Measurements from ENCODE around the gene MBP.

The MBP gene

DNA sequence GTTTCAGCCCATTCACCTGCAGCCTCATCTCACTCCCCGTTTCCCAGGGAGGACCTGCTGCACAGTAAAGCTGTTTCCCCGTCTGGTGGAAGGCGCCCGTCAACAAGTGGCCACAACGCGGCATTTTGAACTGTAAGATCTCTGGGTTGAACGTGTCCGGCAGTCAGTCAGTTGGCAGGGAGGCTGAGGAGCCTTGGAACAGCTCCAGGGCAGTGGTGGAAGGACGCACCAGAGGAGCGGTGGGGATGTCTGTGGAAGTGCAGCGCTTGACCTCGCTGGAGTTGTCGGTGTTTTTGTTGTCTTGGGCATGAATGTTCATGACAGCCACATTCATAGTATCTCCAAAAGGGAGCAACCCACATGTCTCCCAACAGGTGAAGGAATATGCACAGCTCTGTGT lies 31.4 kb upstream of the MBP start:
- H3K4me1 Mint-ChIP-seq: peaks cover 21% of the 10 kb centered on the region
- H3K27me3 Mint-ChIP-seq: peaks cover 28% of the 10 kb centered on the region
- no peaks in the 10 kb centered on the region for H3K36me3 Mint-ChIP-seq (ENCODE audit: insufficient read depth)
- no peaks in the 10 kb centered on the region for H3K9me3 Mint-ChIP-seq
- DNase-seq (ENCODE audit: low spot score in 2 of 2) (no peak), ATAC-seq (replicated peaks; ENCODE audit: extremely low read depth, poor library complexity, severe bottlenecking) (no peak)
- no peak overlapping the region for H3K4me3 Mint-ChIP-seq
- H3K27ac Mint-ChIP-seq (ENCODE audit: low read depth): no peak overlapping the region

DNA sequence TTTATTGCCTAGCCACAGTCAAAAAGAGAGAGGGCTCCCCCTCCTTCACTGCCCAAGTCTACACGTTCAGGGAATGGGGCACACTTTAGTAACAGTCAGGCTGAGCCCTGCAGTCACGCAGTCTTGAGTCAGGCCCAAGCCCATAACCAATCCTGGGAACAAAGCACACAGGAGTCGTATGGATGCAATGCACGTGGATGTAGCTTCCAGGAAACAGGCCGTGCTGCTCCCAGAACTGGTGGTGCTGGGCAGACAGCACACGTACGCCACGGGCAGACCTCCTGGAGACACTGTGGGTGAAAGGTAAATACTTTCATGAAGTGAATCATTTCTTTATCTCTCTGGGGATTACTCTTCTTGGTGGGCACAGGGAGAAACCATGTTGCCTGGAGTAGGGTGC lies 30.0 kb upstream of the MBP start:
- no peak for DNase-seq (ENCODE audit: low spot score in 2 of 2)
- Mint-ChIP-seq H3K27me3 (peaks cover 28% of the 10 kb centered on the region), H3K36me3 (ENCODE audit: insufficient read depth) (no peaks in the 10 kb centered on the region), H3K27ac (ENCODE audit: low read depth) (no peak overlapping the region), H3K9me3 (no peaks in the 10 kb centered on the region), H3K4me3 (no peak overlapping the region), H3K4me1 (peaks cover 21% of the 10 kb centered on the region)
- ATAC-seq (replicated peaks; ENCODE audit: extremely low read depth, poor library complexity, severe bottlenecking): no peak

GRCh38 chr18:77161961-77162360 lies 29.4 kb upstream of the MBP start:
- peaks cover 21% of the 10 kb centered on the region for H3K4me1 Mint-ChIP-seq
- H3K27ac Mint-ChIP-seq (ENCODE audit: low read depth): no peak overlapping the region
- DNase-seq (ENCODE audit: low spot score in 2 of 2) (no peak), ATAC-seq (replicated peaks; ENCODE audit: extremely low read depth, poor library complexity, severe bottlenecking) (no peak)
- H3K27me3 Mint-ChIP-seq: peaks cover 28% of the 10 kb centered on the region
- H3K36me3 Mint-ChIP-seq (ENCODE audit: insufficient read depth): no peaks in the 10 kb centered on the region
- H3K9me3 Mint-ChIP-seq: no peaks in the 10 kb centered on the region
- no peak overlapping the region for H3K4me3 Mint-ChIP-seq

DNA sequence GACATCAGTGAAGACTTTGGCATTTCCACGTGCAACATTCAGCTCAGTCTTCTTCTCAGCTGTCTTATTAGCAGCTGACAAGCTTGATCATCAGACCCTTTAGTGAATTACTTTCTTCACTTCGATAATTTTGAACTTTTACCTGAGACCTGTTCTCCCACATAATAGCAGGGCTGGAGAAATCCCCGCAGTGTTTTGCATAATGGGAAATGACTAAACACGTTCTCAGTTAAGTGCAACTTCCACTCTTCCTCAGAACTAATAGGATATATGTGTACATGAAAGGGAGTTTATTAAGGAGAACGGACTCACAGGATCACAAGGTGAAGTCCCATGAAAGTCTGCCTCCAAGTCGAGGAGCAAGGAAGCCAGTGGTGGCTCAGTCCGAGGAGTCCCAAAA lies 28.8 kb upstream of the MBP start:
- no peak for DNase-seq (ENCODE audit: low spot score in 2 of 2)
- ATAC-seq (replicated peaks; ENCODE audit: extremely low read depth, poor library complexity, severe bottlenecking): no peak
- no peak overlapping the region for H3K4me3 Mint-ChIP-seq
- peaks cover 19% of the 10 kb centered on the region for H3K4me1 Mint-ChIP-seq
- no peaks in the 10 kb centered on the region for H3K9me3 Mint-ChIP-seq
- H3K27me3 Mint-ChIP-seq: peaks cover 28% of the 10 kb centered on the region
- H3K27ac Mint-ChIP-seq (ENCODE audit: low read depth): no peak overlapping the region
- no peaks in the 10 kb centered on the region for H3K36me3 Mint-ChIP-seq (ENCODE audit: insufficient read depth)

DNA sequence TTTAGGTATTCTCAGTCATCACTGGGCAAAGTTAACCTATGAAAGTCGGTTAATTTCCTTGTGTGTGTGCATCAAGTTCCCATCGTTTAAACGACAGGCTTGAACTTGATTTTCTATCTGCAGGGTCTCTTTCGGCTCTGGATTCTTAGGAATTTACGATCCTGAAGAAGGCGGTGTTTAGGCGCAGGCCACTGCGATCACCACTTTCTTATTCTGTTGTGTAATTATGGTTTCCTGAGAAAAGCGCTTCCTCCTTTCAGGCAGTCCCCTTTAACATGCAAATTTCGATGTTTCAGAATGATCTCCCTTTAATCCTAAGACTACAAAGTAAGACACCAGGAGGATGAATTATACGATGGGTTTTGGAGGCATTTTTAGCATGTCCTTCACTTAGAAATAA lies 27.9 kb upstream of the MBP start:
- peaks cover 12% of the 10 kb centered on the region for H3K4me1 Mint-ChIP-seq
- H3K27me3 Mint-ChIP-seq: peaks cover 19% of the 10 kb centered on the region
- ATAC-seq (replicated peaks; ENCODE audit: extremely low read depth, poor library complexity, severe bottlenecking): no peak
- H3K27ac Mint-ChIP-seq (ENCODE audit: low read depth): no peak overlapping the region
- no peaks in the 10 kb centered on the region for H3K36me3 Mint-ChIP-seq (ENCODE audit: insufficient read depth)
- no peaks in the 10 kb centered on the region for H3K9me3 Mint-ChIP-seq
- H3K4me3 Mint-ChIP-seq: no peak overlapping the region
- DNase-seq (ENCODE audit: low spot score in 2 of 2): no peak

GRCh38 chr18:77157312-77157711 lies 24.7 kb upstream of the MBP start:
- H3K27ac Mint-ChIP-seq (ENCODE audit: low read depth): peak overlapping the region; percentile 85
- H3K27me3 Mint-ChIP-seq: no peaks in the 10 kb centered on the region
- no peaks in the 10 kb centered on the region for H3K9me3 Mint-ChIP-seq
- ATAC-seq (replicated peaks; ENCODE audit: extremely low read depth, poor library complexity, severe bottlenecking): no peak
- H3K4me1 Mint-ChIP-seq: no peaks in the 10 kb centered on the region
- no peak for DNase-seq (ENCODE audit: low spot score in 2 of 2)
- H3K36me3 Mint-ChIP-seq (ENCODE audit: insufficient read depth): no peaks in the 10 kb centered on the region
- no peak overlapping the region for H3K4me3 Mint-ChIP-seq

- DNase-seq (ENCODE audit: low spot score in 2 of 2): no peak
- Mint-ChIP-seq H3K4me1 (peaks cover 8% of the 10 kb centered on the region), H3K9me3 (no peaks in the 10 kb centered on the region), H3K4me3 (no peak overlapping the region), H3K27me3 (no peaks in the 10 kb centered on the region), H3K27ac (ENCODE audit: low read depth) (no peak overlapping the region), H3K36me3 (ENCODE audit: insufficient read depth) (no peaks in the 10 kb centered on the region)
- no peak for ATAC-seq (replicated peaks; ENCODE audit: extremely low read depth, poor library complexity, severe bottlenecking)
These were observed 22.4 kb upstream of the MBP start for GRCh38 chr18:77155031-77155430.

DNA sequence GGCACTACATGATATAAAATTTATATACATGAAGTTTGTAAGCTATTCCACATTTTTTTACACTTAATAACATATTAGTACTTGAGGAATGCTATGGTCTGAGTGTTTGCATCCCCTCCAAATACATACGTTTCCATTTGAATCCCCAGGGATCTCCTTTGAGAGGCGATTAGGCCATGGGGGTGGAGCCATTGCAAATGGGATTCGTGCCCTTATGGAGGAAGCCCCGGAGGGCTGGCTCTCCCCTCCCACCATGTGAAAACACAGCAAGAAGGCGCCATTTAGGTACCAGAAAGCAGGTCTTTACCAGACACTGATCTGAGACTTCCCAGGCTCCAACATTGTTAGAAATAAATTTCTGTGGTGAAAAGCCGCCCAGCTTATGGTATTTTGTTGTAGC lies 20.8 kb upstream of the MBP start:
- ATAC-seq (replicated peaks; ENCODE audit: extremely low read depth, poor library complexity, severe bottlenecking): no peak
- Mint-ChIP-seq H3K9me3 (no peaks in the 10 kb centered on the region), H3K27ac (ENCODE audit: low read depth) (no peak overlapping the region), H3K4me3 (no peak overlapping the region), H3K4me1 (peaks cover 8% of the 10 kb centered on the region), H3K36me3 (ENCODE audit: insufficient read depth) (no peaks in the 10 kb centered on the region), H3K27me3 (no peaks in the 10 kb centered on the region)
- DNase-seq (ENCODE audit: low spot score in 2 of 2): no peak

DNA sequence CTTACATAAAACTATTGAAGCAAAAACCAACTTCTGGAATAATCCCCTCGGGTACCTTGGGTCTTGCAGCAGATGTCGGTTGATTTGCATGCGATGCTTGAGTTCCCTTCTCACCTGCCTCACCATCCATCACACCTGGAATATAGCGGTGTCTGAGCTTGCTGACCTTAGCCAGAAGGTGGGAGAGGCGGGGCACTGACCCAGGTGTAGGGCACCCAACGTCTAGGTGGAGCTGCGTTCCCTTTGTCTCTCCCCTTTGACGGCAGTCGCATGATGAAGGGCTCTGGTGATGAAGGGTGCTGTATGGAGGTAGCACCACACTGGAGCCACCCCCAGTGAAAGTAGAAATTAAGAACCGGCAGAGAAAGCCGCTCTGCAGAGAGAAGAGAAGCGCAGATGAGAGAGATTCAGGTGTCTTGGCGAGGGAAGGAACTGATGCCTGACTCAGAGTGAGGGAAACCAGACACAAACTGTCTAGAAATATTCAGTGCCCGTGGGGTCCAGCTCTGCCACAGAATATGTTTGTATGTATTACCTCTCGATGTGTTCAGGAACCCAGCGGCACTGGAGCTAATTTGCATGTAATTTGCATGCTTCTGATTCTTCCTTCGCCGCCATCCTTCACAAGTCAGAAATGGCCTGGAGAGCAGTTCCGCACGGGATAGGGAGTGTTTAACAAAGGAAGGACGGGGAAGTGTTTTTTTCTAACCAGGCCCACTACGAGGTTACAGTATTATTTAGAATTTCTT lies 19.4 kb upstream of the MBP start:
- no peaks in the 10 kb centered on the region for H3K27me3 Mint-ChIP-seq
- H3K4me1 Mint-ChIP-seq: peaks cover 17% of the 10 kb centered on the region
- no peak overlapping the region for H3K27ac Mint-ChIP-seq (ENCODE audit: low read depth)
- no peak overlapping the region for H3K4me3 Mint-ChIP-seq
- DNase-seq (ENCODE audit: low spot score in 2 of 2): no peak
- H3K36me3 Mint-ChIP-seq (ENCODE audit: insufficient read depth): no peaks in the 10 kb centered on the region
- H3K9me3 Mint-ChIP-seq: no peaks in the 10 kb centered on the region
- no peak for ATAC-seq (replicated peaks; ENCODE audit: extremely low read depth, poor library complexity, severe bottlenecking)

DNA sequence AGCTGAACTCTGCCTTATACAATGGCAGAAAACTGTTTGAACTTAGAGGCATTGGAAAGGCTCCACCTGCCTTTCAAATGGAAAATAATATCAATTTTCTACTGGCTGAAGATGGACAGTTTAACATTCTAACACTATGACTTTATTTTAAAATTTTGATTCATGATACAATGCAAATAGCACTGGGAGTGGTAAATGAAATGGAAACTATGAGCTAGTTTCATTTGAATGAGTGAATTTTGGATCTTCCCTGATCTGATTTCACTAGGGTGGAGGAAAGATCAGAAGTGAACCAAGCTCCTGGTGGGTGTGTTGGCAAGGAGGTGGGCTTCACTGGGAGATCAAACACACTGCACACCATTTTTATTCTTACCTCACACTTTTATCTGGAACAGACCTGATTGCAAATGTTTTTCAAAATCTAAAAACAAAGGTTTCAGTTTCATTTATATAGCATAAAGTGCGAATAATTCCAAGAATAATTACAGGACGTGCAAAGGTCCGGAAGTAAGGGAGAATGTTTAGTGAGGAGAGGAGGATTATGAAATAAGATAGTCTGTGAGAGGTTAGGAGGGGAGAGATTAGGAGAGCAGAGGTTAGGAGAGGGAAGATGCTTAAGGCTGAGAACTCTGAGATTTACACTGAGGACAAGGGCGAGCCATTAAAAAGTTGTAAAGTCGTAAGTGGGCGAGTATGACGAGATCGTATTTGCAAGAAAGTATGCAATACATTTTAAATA lies 18.6 kb upstream of the MBP start:
- Mint-ChIP-seq H3K36me3 (ENCODE audit: insufficient read depth) (no peaks in the 10 kb centered on the region), H3K27me3 (no peaks in the 10 kb centered on the region), H3K4me1 (peaks cover 23% of the 10 kb centered on the region), H3K4me3 (no peak overlapping the region), H3K9me3 (no peaks in the 10 kb centered on the region), H3K27ac (ENCODE audit: low read depth) (no peak overlapping the region)
- no peak for DNase-seq (ENCODE audit: low spot score in 2 of 2)
- ATAC-seq (replicated peaks; ENCODE audit: extremely low read depth, poor library complexity, severe bottlenecking): no peak

DNA sequence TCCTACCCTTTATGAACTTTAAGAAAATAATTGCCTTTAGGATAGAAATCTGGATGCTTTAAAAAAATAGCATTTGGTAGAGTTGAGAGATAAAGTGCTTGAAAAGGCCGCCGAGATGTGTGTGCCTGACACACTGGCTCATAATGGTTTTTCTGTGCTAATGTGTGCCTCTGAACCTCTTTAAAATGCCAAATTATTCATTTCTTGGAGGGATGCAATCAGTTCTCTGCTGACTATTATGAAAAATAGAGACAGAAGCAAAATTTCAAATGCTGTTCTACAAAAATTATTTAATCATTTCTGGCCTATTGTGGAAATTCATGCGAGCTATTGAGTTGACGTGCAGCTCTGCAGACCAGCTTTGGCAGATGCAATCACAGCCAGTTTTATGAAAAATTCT lies 18.0 kb upstream of the MBP start:
- Mint-ChIP-seq H3K36me3 (ENCODE audit: insufficient read depth) (no peaks in the 10 kb centered on the region), H3K9me3 (no peaks in the 10 kb centered on the region), H3K4me3 (no peak overlapping the region), H3K27ac (ENCODE audit: low read depth) (no peak overlapping the region), H3K27me3 (no peaks in the 10 kb centered on the region), H3K4me1 (peaks cover 26% of the 10 kb centered on the region)
- no peak for ATAC-seq (replicated peaks; ENCODE audit: extremely low read depth, poor library complexity, severe bottlenecking)
- DNase-seq (ENCODE audit: low spot score in 2 of 2): no peak

GRCh38 chr18:77148289-77148688 lies 15.7 kb upstream of the MBP start:
- Mint-ChIP-seq H3K27ac (ENCODE audit: low read depth) (no peak overlapping the region), H3K9me3 (no peaks in the 10 kb centered on the region), H3K36me3 (ENCODE audit: insufficient read depth) (no peaks in the 10 kb centered on the region), H3K4me1 (peaks cover 40% of the 10 kb centered on the region), H3K27me3 (no peaks in the 10 kb centered on the region), H3K4me3 (no peak overlapping the region)
- DNase-seq (ENCODE audit: low spot score in 2 of 2): no peak
- no peak for ATAC-seq (replicated peaks; ENCODE audit: extremely low read depth, poor library complexity, severe bottlenecking)

- DNase-seq (ENCODE audit: low spot score in 2 of 2): no peak
- Mint-ChIP-seq H3K27ac (ENCODE audit: low read depth) (peak overlapping the region; percentile 22), H3K4me3 (no peak overlapping the region)
These were observed 14.9 kb upstream of the MBP start for GRCh38 chr18:77147418-77147852.

More at GRCh38 chr18:77147418-77147852, 14.9 kb upstream of the MBP start:
- peak; percentile 69 for ATAC-seq (replicated peaks; ENCODE audit: extremely low read depth, poor library complexity, severe bottlenecking)
- H3K36me3 Mint-ChIP-seq (ENCODE audit: insufficient read depth): no peaks in the 10 kb centered on the region
- H3K27me3 Mint-ChIP-seq: no peaks in the 10 kb centered on the region
- H3K4me1 Mint-ChIP-seq: peaks cover 44% of the 10 kb centered on the region
- H3K9me3 Mint-ChIP-seq: no peaks in the 10 kb centered on the region

Data from central memory CD8-positive, alpha-beta T cell (primary cell).